HepG2 (cell line): ENCODE measurements around the gene RER1. TPM values are rescaled to one million over a fixed set of nuclear protein-coding genes. Genes with fewer than 3 reads are reported as not detected.

Experiments used
- ATAC-seq: fragments of 200-7000 bp; cut with Tn5 transposase; 3 replicates; pipeline ENCODE4 v1.9.1; 2020; ENCODE audit warnings: mild to moderate bottlenecking, moderate library complexity
- BruUV-seq: library from RNA; stranded (reverse); fragments of 400-500 nt; replicated peaks from 2 replicates; lab custom pipeline; 2021; lab: Mats Ljungman, UMichigan
- CTCF ChIA-PET: fragments of 300-600 bp; formaldehyde crosslinking; extraction: SDS; loops from one replicate; lab custom pipeline; 2021; ENCODE audit warnings: low total read pairs, inconsistent platforms, low intra/inter-chr PET ratio; lab: Yijun Ruan, JAX
- POLR2A ChIA-PET: fragments of 350-600 bp; sonication (Branson Sonifier 250); formaldehyde crosslinking; loops from one replicate; lab custom pipeline; 2020; ENCODE audit warnings: antibody characterized with exemption, inconsistent platforms; lab: Yijun Ruan, JAX
- DNase-seq: peaks from one replicate; pipeline ENCODE4 v3.0.0-alpha.2; 2015; ENCODE audit warnings: low spot score
- FAIRE-seq: peaks from 3 replicates; lab custom pipeline; 2011; peaks lifted over from hg19 to GRCh38; lab: Jason Lieb, UNC
- H2AFZ ChIP-seq: one replicate; pipeline ENCODE4 v1.6.1; 2011; ENCODE audit warnings: low read length, inconsistent platforms
- H3K27ac ChIP-seq: fragments of 300-600 bp; 3 replicates; pipeline ENCODE4 v1.8.0; 2011; ENCODE audit warnings: mixed run types, mild to moderate bottlenecking, mixed read lengths, low read length, inconsistent platforms; ENCODE audit not compliant: insufficient read depth; ENCODE audit errors: extremely low read length
- H3K27me3 ChIP-seq, 2 experiments: fragments of 200-600 bp in 1 of 2; 2 replicates in 1 of 2; 3 replicates in 1 of 2; pipeline versions ENCODE4 v1.6.0 to v1.8.0; 2011; ENCODE audit warnings: low read length in 2 of 2, mild to moderate bottlenecking in 2 of 2, moderate library complexity in 2 of 2, inconsistent platforms in 1 of 2; ENCODE audit not compliant: insufficient read depth in 2 of 2, control insufficient read depth in 1 of 2
- H3K36me3 ChIP-seq, 2 experiments: fragments of 200-600 bp in 1 of 2; replicated peaks in 1 of 2; 2 replicates in 1 of 2; 3 replicates in 1 of 2; pipeline versions ENCODE4 v1.5.1 to v1.8.0; 2011; ENCODE audit warnings: low read length in 2 of 2, inconsistent platforms in 1 of 2; ENCODE audit not compliant: insufficient read depth in 2 of 2, control insufficient read depth in 1 of 2
- H3K4me1 ChIP-seq: 2 replicates; pipeline ENCODE4 v1.5.1; 2012; ENCODE audit warnings: low read length, inconsistent platforms; ENCODE audit not compliant: insufficient read depth
- H3K4me2 ChIP-seq: 2 replicates; pipeline ENCODE4 v1.6.0; 2011; ENCODE audit warnings: low read depth, low read length, inconsistent platforms
- H3K4me3 ChIP-seq, 3 experiments: fragments of 200-600 bp in 1 of 3; sonication (generic), shearing (Covaris generic) in 1 of 3; replicated peaks in 1 of 3; 2 replicates each; pipeline ENCODE4 v1.5.1; 2011 to 2016; ENCODE audit warnings: low read length in 3 of 3, inconsistent platforms in 2 of 3, low read depth in 2 of 3, mild to moderate bottlenecking in 2 of 3, control low read depth in 1 of 3, mixed read lengths in 1 of 3; ENCODE audit not compliant: insufficient read depth in 1 of 3
- H3K79me2 ChIP-seq: one replicate; pipeline ENCODE4 v1.6.1; 2011; ENCODE audit warnings: low read length, inconsistent platforms; ENCODE audit not compliant: insufficient read depth
- H3K9ac ChIP-seq: 2 replicates; pipeline ENCODE4 v1.6.0; 2011; ENCODE audit warnings: mild to moderate bottlenecking, low read depth, low read length, inconsistent platforms; ENCODE audit not compliant: insufficient read depth
- H3K9me3 ChIP-seq: 2 replicates; pipeline ENCODE4 v1.5.1; 2012; ENCODE audit warnings: mild to moderate bottlenecking, low read length
- H4K20me1 ChIP-seq: 2 replicates; pipeline ENCODE4 v1.6.0; 2011; ENCODE audit warnings: inconsistent platforms, mild to moderate bottlenecking, low read length, moderate library complexity; ENCODE audit not compliant: insufficient read depth
- AGO2 ChIP-seq: fragments of 200-400 bp; formaldehyde crosslinking; optimal IDR thresholded peaks from 2 replicates; pipeline ENCODE3; 2017; ENCODE audit warnings: mild to moderate bottlenecking, low read depth, low read length, moderate library complexity
- ZC3H4 ChIP-seq: sonication (generic); formaldehyde crosslinking; IDR thresholded peaks from 2 replicates; pipeline ENCODE4 v1.4.0; 2020; ENCODE audit warnings: missing genetic modification reagents, borderline replicate concordance
- ZNF687 ChIP-seq: sonication (generic); formaldehyde crosslinking; IDR thresholded peaks from 2 replicates; pipeline ENCODE4 v1.5.1; 2020; ENCODE audit warnings: mild to moderate bottlenecking, missing genetic modification reagents, moderate library complexity
- ZNF879 ChIP-seq: sonication (generic); formaldehyde crosslinking; IDR thresholded peaks from 2 replicates; pipeline ENCODE4 v1.8.1; 2023; ENCODE audit warnings: missing genetic modification reagents
- WGBS: methylation state at CpG from one replicate; pipeline ENCODE4 v1.1.6; 2017; ENCODE audit warnings: low lambda C conversion rate; 5-methylcytosine and 5-hydroxymethylcytosine counted together
- in situ Hi-C: cut with HindIII; loops from 2 replicates; pipeline ENCODE4 v1.10.0; 2017; ENCODE audit warnings: low pct_unique_long_range_greater_than_20kb; ENCODE audit not compliant: extremely low pct_ligation_motif_present
- intact Hi-C: fragments of 100-400 bp; cut with micrococcal nuclease; formaldehyde crosslinking; loops from one replicate; pipeline ENCODE4 v1.10.0; 2022; ENCODE audit not compliant: unreplicated experiment
- polyA plus RNA-seq, 8 experiments: library from polyadenylated mRNA; depleted of rRNA in 3 of 8; stranded (reverse) in 7 of 8; unstranded in 1 of 8; fragments of >200 nt; fragmentation: Illumina TruSeq in 4 of 8; extraction: Trizol in 4 of 8; gene quantifications; 2 replicates each; pipeline versions ENCODE4 v1.2.1 to v1.2.3, GENCODE V29; 2011 to 2016; ENCODE audit warnings: low read depth in 4 of 8, missing spikeins in 1 of 8, mixed read lengths in 1 of 8; ENCODE audit not compliant: insufficient read depth in 1 of 8
- total RNA-seq, 5 experiments: library from RNA; depleted of rRNA; stranded (reverse); fragments of >200 nt; fragmentation: Illumina TruSeq; extraction: Trizol; gene quantifications; 2 replicates each; pipeline ENCODE4 v1.2.3, GENCODE V29; 2016; ENCODE audit warnings: low read depth in 1 of 5

The RER1 gene
- total and polyA plus RNA-seq, 2 of the 13 experiments (the other 11 are each of a cell fraction or from before 2014, with no cell fraction given): 128 to 164 TPM

- no peak for TF ChIP-seq ZNF687 (CRISPR knock-in tag)
- no peak for TF ChIP-seq ZNF879 (CRISPR knock-in tag)
Measured at GRCh38 chr1:2378956-2379732, 12.5 kb upstream of the RER1 start (continued).

- no peak overlapping the region for H2AFZ ChIP-seq
- no peaks in the 10 kb centered on the region for H3K27me3 ChIP-seq
- DNase-seq (no peak), ATAC-seq (no peak), FAIRE-seq (no peak)
- TF ChIP-seq AGO2: peak; percentile 43
- no peak for TF ChIP-seq ZC3H4
- intact Hi-C loops: loop anchor here (5.0 kb wide), 1 partner anchor 68 kb away; no protein-coding TSS in a partner anchor
- H3K4me2 ChIP-seq: no peak overlapping the region
- no peaks in the 10 kb centered on the region for H3K36me3 ChIP-seq
- H3K27ac ChIP-seq: no peak overlapping the region
- ChIA-PET POLR2A (no interaction called here), CTCF (no interaction called here)
- H3K9ac ChIP-seq: no peak overlapping the region
- in situ Hi-C loops: loop anchor here (5.0 kb wide), 1 partner anchor 188 kb away; the partner anchor contains the start of gene FAAP20
- no TSS peak for BruUV-seq
- peaks cover 29% of the 10 kb centered on the region for H3K4me1 ChIP-seq
- no peaks in the 10 kb centered on the region for H4K20me1 ChIP-seq
- H3K9me3 ChIP-seq: no peaks in the 10 kb centered on the region
- H3K79me2 ChIP-seq: no peaks in the 10 kb centered on the region
- no peak overlapping the region for H3K4me3 ChIP-seq
- WGBS: 90% methylated on average over 19 of the region's 23 CpGs
Measured at GRCh38 chr1:2379733-2380404, 11.8 kb upstream of the RER1 start.
